Adrenal gland (tissue), 12 donors: ENCODE results near the gene WWOX. TPM values are rescaled to one million over a fixed set of nuclear protein-coding genes. Genes with fewer than 3 reads are reported as not detected.
"Not testable (repeated sequence)": the region's sequence is repeated elsewhere in the genome, so short reads cannot be mapped to it uniquely, and the experiment has no call there.

ENCODE experiments used
- DNase-seq, 7 donors: peaks; one replicate each; pipeline ENCODE4 v3.0.0-alpha.2; 2019 to 2020
- H3K27ac ChIP-seq, 5 donors: fragments of 200-600 bp; sonication (generic) in 4 of 5; 1 replicate in 3 of 5; 2 replicates in 2 of 5; pipeline versions ENCODE4 v1.5.1 to v1.8.0; 2016 to 2020; ENCODE audit warnings: mild to moderate bottlenecking in 1 of 5
- H3K27me3 ChIP-seq: fragments of 200-600 bp; 2 replicates; pipeline ENCODE4 v1.8.0; 2021
- H3K36me3 ChIP-seq, 2 donors: fragments of 200-600 bp; replicated peaks in 1 of 2; 1 replicate in 1 of 2; 2 replicates in 1 of 2; pipeline versions ENCODE4 v1.5.1 to v1.8.0; 2018 to 2022
- H3K4me1 ChIP-seq, 2 donors: fragments of 200-600 bp; replicated peaks in 1 of 2; 1 replicate in 1 of 2; 2 replicates in 1 of 2; pipeline versions ENCODE4 v1.5.1 to v1.8.0; 2018 to 2021
- H3K4me3 ChIP-seq, 4 donors: fragments of 200-600 bp; sonication (generic) in 3 of 4; one replicate each; pipeline ENCODE4 v1.5.1; 2016 to 2018
- H3K9me3 ChIP-seq, 3 donors: fragments of 200-600 bp; sonication (generic) in 1 of 3; replicated peaks in 1 of 3; 1 replicate in 2 of 3; 2 replicates in 1 of 3; pipeline versions ENCODE4 v1.5.1 to v1.8.0; 2016 to 2021
- POLR2A ChIP-seq, 2 donors: fragments of 450-650 bp; IDR thresholded peaks; one replicate each; pipeline ENCODE4 v1.6.1; 2017; ENCODE audit warnings: antibody characterized with exemption in 2 of 2, mild to moderate bottlenecking in 2 of 2, moderate library complexity in 1 of 2
- WGBS, 4 donors: extraction: QIAGEN DNeasy Blood & Tissue Kit in 2 of 4; methylation state at CpG; one replicate each; pipeline versions ENCODE4 v1.1.5 to v1.1.7; 2013 to 2017; 5-methylcytosine and 5-hydroxymethylcytosine counted together
- intact Hi-C, 2 donors: fragments of 100-400 bp; cut with DNase I; formaldehyde crosslinking; loops; one replicate each; pipeline versions ENCODE4 v1.14.1 to v1.15.0; 2022 to 2023
- polyA plus RNA-seq, 3 donors: library from polyadenylated mRNA; stranded (reverse); fragments of 200-250 nt in 2 of 3; fragments of 350-450 nt in 1 of 3; fragmentation: Illumina TruSeq in 1 of 3; extraction: RNeasy Lipid Tissue Mini Kit (QIAGEN cat#74804) in 1 of 3; gene quantifications; one replicate each; pipeline ENCODE4 v1.2.3, GENCODE V29; 2013 to 2014
- total RNA-seq, 9 donors: library from RNA; depleted of rRNA in 4 of 9; stranded (reverse); fragments of >200 nt in 4 of 9; fragments of 120-200 nt in 1 of 9; fragmentation: NEBNext Ultra II Directional in 1 of 9; extraction: Animal tissue kit (Norgen Biotek cat#: 25700) in 1 of 9; gene quantifications; one replicate each; pipeline versions ENCODE4 v1.1.0 to v1.2.4, GENCODE V29; 2013 to 2023
- TF ChIP-seq, protein P1 (sequence below), 6 experiments: fragments of 450-650 bp in 4 of 6; fragments of 200-600 bp in 2 of 6; sonication (generic) in 1 of 6; IDR thresholded peaks; 1 replicate in 5 of 6; 2 replicates in 1 of 6; pipeline versions ENCODE4 v1.5.1 to v1.8.0; 2016 to 2021; ENCODE audit warnings: antibody characterized with exemption in 6 of 6, mild to moderate bottlenecking in 2 of 6, moderate library complexity in 1 of 6
- donor health status: healthy with polysubstance abuse.
- donor health status: Bipolar disorder and iron deficiency.
- donor health status: DM: yes; HTN: yes; CAD: no.
- donor health status: DM: no; HTN: no; CAD: no.
- donor health status: DM: no; HTN: no; CAD: no.
- donor health status: DM: yes; HTN: yes; CAD: no.

WWOX gene
- total and polyA plus RNA-seq, 12 donors = 11.8 to 74.6 (median 20.5) TPM

DNA sequence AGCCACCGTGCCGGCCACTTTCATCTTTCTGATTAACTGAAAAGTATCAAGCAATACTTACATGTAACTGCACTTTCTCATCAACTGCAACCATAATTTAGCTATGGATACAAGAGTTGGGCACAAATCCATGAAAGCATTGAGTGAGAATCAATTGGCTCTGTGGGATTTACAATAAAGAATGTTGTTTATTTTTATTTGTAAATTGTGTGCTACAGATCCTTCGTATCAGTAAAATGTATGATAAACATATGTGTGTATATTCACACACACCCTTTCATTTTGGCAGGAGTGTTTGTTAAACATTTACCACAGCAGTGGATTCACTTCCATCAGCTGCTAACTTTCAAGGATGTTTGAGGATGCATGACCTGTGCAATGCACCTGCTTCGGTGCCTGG, 411.0 kb downstream of the WWOX start:
- no peak overlapping the region for H3K27ac ChIP-seq
- no peak overlapping the region for H3K4me3 ChIP-seq
- H3K9me3 ChIP-seq = no peaks in the 10 kb centered on the region
- H3K36me3 ChIP-seq = no peaks in the 10 kb centered on the region
- H3K27me3 ChIP-seq = no peaks in the 10 kb centered on the region
- DNase-seq = no peak
- 94 to 97% (median 95%) methylated on average over 4 of the region's 4 CpGs for WGBS, 4 donors
- intact Hi-C loops = no loop called here
- no peaks in the 10 kb centered on the region for H3K4me1 ChIP-seq
- no peak for TF ChIP-seq POLR2A (IDR thresholded peaks at IDR 0.05)
- TF ChIP-seq, protein P1, sequence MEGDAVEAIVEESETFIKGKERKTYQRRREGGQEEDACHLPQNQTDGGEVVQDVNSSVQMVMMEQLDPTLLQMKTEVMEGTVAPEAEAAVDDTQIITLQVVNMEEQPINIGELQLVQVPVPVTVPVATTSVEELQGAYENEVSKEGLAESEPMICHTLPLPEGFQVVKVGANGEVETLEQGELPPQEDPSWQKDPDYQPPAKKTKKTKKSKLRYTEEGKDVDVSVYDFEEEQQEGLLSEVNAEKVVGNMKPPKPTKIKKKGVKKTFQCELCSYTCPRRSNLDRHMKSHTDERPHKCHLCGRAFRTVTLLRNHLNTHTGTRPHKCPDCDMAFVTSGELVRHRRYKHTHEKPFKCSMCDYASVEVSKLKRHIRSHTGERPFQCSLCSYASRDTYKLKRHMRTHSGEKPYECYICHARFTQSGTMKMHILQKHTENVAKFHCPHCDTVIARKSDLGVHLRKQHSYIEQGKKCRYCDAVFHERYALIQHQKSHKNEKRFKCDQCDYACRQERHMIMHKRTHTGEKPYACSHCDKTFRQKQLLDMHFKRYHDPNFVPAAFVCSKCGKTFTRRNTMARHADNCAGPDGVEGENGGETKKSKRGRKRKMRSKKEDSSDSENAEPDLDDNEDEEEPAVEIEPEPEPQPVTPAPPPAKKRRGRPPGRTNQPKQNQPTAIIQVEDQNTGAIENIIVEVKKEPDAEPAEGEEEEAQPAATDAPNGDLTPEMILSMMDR (IDR thresholded peaks at IDR 0.05) = no peak

DNA sequence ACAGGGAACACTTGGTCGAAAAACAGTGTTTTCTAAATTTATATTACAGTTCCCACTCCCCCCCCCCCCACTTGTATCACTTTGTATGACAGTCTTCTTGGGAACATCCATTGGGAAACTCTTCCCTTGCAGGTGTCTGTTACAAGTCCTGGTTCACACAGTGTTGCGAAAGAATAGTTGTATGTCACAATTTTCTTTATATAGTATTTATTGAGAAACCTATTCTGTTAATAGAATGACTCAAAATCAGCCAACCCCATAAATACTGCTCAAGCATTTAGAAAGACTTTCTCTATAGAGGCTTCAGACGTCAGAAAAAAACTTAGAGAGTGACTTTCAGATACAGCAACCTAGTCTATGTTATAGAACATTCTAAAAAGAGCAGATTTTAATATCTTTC, 414.4 kb downstream of the WWOX start:
- DNase-seq = no peak
- Histone ChIP-seq H3K4me1 (no peaks in the 10 kb centered on the region), H3K36me3 (no peaks in the 10 kb centered on the region), H3K27ac (no peak overlapping the region), H3K4me3 (no peak overlapping the region), H3K9me3 (no peaks in the 10 kb centered on the region), H3K27me3 (no peaks in the 10 kb centered on the region)
- TF ChIP-seq, protein P1 (IDR thresholded peaks at IDR 0.05) = no peak
- no peak for TF ChIP-seq POLR2A (IDR thresholded peaks at IDR 0.05)
- WGBS, 4 donors = 73 to 84% (median 81%) methylated on average over 3 of the region's 3 CpGs
- intact Hi-C loops = no loop called here

DNA sequence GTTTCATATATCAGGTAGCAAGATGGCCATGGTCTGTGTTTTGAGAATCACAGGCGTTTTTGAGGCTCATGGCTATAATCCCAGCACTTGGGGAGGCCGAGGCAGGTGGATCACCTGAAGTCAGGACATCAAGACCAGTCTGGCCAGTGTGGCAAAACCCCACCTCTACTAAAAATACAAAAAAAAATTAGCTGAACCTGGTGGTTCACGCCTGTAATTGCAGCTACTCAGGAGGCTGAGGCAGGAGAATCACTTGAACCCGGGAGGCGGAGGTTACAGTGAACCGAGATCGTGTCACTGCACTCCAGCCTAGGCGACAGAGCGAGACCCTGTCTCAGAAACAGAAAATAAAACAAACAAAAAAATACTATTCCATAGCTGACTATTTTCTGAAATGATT, 415.4 kb downstream of the WWOX start:
- intact Hi-C loops, H3K36me3 ChIP-seq, H3K9me3 ChIP-seq, DNase-seq, H3K4me3 ChIP-seq, H3K27me3 ChIP-seq, H3K4me1 ChIP-seq, H3K27ac ChIP-seq: not testable (repeated sequence)
- WGBS, 4 donors = 91 to 97% (median 96%) methylated on average over 9 of the region's 9 CpGs

DNA sequence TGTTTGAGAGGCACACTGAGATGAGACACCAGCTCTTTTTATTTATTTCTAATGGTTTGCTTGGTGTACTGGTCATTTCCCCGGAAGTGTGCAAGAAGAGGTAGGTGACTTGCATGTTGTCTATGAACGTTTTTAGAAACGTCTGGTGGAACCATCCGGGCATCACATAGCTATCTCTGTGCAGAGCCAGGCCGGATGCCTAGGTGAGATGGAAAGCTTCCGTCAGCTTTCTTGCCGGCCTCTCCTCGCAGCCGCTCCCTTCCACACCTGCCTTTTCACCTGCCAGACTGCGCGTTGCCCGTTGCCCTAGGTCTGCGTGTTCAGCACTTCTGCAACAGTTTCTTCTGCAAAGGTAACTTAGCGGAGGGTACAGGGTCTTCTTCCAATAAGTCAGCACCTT, 416.0 kb downstream of the WWOX start:
- no peaks in the 10 kb centered on the region for H3K4me1 ChIP-seq
- TF ChIP-seq POLR2A (IDR thresholded peaks at IDR 0.05) = no peak
- TF ChIP-seq, protein P1 (IDR thresholded peaks at IDR 0.05) = no peak
- H3K27me3 ChIP-seq = no peaks in the 10 kb centered on the region
- no peak for DNase-seq
- intact Hi-C loops = no loop called here
- no peaks in the 10 kb centered on the region for H3K9me3 ChIP-seq
- no peak overlapping the region for H3K4me3 ChIP-seq
- no peaks in the 10 kb centered on the region for H3K36me3 ChIP-seq
- H3K27ac ChIP-seq = no peak overlapping the region
- 92 to 95% (median 95%) methylated on average over 14 of the region's 14 CpGs for WGBS, 4 donors

DNA sequence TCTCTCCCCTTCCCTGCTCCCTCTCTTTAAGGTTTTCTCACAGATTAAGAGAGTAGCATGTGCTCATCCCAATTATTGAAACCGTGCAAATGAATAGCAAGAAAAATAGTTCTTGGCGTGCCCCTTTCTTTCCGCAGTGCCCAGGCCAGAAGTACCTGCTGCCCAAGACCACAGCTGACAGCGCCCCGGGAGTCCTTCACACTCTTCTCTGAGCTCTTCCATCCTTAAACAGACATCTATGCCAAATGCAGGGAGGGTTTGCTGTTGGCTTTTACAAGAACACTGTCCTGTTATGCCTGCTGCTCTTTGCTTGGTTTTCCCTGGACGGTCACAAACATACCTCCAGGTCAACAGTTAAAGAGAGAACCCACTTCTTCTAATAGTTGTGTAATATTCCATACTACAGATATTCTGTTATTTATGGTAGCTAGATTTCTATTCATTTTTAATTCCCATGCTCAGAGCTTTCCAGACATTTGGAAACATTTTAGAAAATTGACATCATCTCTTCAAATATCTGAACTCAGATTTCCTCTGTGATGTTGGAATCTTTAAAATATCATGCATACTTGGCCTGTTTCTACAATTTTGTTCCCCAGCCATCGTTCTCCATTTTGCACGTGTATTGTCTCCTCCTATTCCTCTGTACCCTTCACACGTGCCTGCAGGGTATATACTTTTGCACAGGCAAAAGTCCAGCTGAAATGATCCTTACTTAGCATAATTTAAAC, 416.7 kb downstream of the WWOX start:
- WGBS, 4 donors = 90 to 94% (median 93%) methylated on average over 9 of the region's 9 CpGs
- DNase-seq = no peak
- intact Hi-C loops = no loop called here

More for the DNA sequence above, 416.7 kb downstream of the WWOX start:
- Histone ChIP-seq H3K36me3 (no peaks in the 10 kb centered on the region), H3K27me3 (no peaks in the 10 kb centered on the region), H3K27ac (no peak overlapping the region), H3K4me3 (no peak overlapping the region), H3K9me3 (no peaks in the 10 kb centered on the region), H3K4me1 (no peaks in the 10 kb centered on the region)
- no peak for TF ChIP-seq POLR2A (IDR thresholded peaks at IDR 0.05)
- TF ChIP-seq, protein P1 (IDR thresholded peaks at IDR 0.05) = no peak
